Liver (tissue), 3 donors: Measurements from ENCODE around the gene ZNF320.

Experiments
- GABPA ChIP-seq, 2 donors: IDR thresholded peaks in 1 of 2; conservative IDR thresholded peaks in 1 of 2; 2 replicates each; pipeline ENCODE4 v1.6.1; 2016; ENCODE audit warnings: antibody characterized with exemption in 2 of 2, mild to moderate bottlenecking in 1 of 2, moderate library complexity in 1 of 2
- NR2F2 ChIP-seq: IDR thresholded peaks from 2 replicates; pipeline ENCODE4 v1.6.1; 2016; ENCODE audit warnings: antibody characterized with exemption
- SP1 ChIP-seq: IDR thresholded peaks from 2 replicates; pipeline ENCODE4 v1.6.1; 2018; ENCODE audit warnings: antibody characterized with exemption, mild to moderate bottlenecking
- YY1 ChIP-seq: IDR thresholded peaks from 2 replicates; pipeline ENCODE4 v1.6.1; 2016; ENCODE audit warnings: antibody characterized with exemption, mild to moderate bottlenecking
- TF ChIP-seq, protein P1 (sequence below): fragments of 150-350 bp; IDR thresholded peaks from 2 replicates; pipeline ENCODE4 v1.5.1; 2017; ENCODE audit warnings: improper control_type of control experiment, low read depth, low read length; ENCODE audit not compliant: missing input control
- TF ChIP-seq, protein P2 (sequence below): IDR thresholded peaks from 2 replicates; pipeline ENCODE4 v1.6.1; 2016; ENCODE audit warnings: antibody characterized with exemption, mild to moderate bottlenecking
- donor health status: healthy.
- donor health status: healthy.

- TF ChIP-seq NR2F2: no peak
- TF ChIP-seq, protein P1, sequence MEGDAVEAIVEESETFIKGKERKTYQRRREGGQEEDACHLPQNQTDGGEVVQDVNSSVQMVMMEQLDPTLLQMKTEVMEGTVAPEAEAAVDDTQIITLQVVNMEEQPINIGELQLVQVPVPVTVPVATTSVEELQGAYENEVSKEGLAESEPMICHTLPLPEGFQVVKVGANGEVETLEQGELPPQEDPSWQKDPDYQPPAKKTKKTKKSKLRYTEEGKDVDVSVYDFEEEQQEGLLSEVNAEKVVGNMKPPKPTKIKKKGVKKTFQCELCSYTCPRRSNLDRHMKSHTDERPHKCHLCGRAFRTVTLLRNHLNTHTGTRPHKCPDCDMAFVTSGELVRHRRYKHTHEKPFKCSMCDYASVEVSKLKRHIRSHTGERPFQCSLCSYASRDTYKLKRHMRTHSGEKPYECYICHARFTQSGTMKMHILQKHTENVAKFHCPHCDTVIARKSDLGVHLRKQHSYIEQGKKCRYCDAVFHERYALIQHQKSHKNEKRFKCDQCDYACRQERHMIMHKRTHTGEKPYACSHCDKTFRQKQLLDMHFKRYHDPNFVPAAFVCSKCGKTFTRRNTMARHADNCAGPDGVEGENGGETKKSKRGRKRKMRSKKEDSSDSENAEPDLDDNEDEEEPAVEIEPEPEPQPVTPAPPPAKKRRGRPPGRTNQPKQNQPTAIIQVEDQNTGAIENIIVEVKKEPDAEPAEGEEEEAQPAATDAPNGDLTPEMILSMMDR: no peak
- TF ChIP-seq YY1: no peak
- TF ChIP-seq, protein P2, sequence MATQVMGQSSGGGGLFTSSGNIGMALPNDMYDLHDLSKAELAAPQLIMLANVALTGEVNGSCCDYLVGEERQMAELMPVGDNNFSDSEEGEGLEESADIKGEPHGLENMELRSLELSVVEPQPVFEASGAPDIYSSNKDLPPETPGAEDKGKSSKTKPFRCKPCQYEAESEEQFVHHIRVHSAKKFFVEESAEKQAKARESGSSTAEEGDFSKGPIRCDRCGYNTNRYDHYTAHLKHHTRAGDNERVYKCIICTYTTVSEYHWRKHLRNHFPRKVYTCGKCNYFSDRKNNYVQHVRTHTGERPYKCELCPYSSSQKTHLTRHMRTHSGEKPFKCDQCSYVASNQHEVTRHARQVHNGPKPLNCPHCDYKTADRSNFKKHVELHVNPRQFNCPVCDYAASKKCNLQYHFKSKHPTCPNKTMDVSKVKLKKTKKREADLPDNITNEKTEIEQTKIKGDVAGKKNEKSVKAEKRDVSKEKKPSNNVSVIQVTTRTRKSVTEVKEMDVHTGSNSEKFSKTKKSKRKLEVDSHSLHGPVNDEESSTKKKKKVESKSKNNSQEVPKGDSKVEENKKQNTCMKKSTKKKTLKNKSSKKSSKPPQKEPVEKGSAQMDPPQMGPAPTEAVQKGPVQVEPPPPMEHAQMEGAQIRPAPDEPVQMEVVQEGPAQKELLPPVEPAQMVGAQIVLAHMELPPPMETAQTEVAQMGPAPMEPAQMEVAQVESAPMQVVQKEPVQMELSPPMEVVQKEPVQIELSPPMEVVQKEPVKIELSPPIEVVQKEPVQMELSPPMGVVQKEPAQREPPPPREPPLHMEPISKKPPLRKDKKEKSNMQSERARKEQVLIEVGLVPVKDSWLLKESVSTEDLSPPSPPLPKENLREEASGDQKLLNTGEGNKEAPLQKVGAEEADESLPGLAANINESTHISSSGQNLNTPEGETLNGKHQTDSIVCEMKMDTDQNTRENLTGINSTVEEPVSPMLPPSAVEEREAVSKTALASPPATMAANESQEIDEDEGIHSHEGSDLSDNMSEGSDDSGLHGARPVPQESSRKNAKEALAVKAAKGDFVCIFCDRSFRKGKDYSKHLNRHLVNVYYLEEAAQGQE: no peak
- TF ChIP-seq GABPA (IDR thresholded peaks at IDR 0.05 in 1 of 2, conservative IDR thresholded peaks at IDR 0.05 in 1 of 2): no peak
- no peak for TF ChIP-seq SP1
Measured at GRCh38 chr19:52945652-52946321, 48.4 kb upstream of the ZNF320 start.
